Measurements from ENCODE around the gene DUSP3. TPM values are rescaled to one million over a fixed set of nuclear protein-coding genes. Genes with fewer than 3 reads are reported as not detected.
A peak's percentile ranks its signal among the peaks of the same experiment; 100 is the strongest.

The DUSP3 gene
- total RNA-seq, 2 donors from 2014 or later = 62.4 to 78.9 TPM

GRCh38 chr17:43791589-43791988 lies 12.8 kb upstream of the DUSP3 start:
- no peak overlapping the region for H3K27ac ChIP-seq
- intact Hi-C loops (cut with DNase I) = no loop called here
- H3K4me3 ChIP-seq = no peak overlapping the region
- H3K4me1 ChIP-seq (replicated peaks) = no peaks in the 10 kb centered on the region
- whole genome bisulfite sequencing = 10% methylated on average over 3 of the region's 3 CpGs
- TF ChIP-seq POLR2AphosphoS5 (IDR thresholded peaks at IDR 0.05) (peak; percentile 32), POLR2A (IDR thresholded peaks at IDR 0.05) (no peak)
- no peaks in the 10 kb centered on the region for H3K36me3 ChIP-seq
- no peaks in the 10 kb centered on the region for H3K9me3 ChIP-seq
- no peak for DNase-seq (ENCODE audit: low spot score)
- H3K27me3 ChIP-seq (replicated peaks; ENCODE audit: insufficient read depth) = no peaks in the 10 kb centered on the region

GRCh38 chr17:43790311-43790940 lies 11.6 kb upstream of the DUSP3 start:
- TF ChIP-seq POLR2A (IDR thresholded peaks at IDR 0.05) (no peak), CTCF (IDR thresholded peaks at IDR 0.05) (peak in 2 of 4 experiments; percentile 50 to 51)
- peak; percentile 39 for DNase-seq (ENCODE audit: low spot score)
- Histone ChIP-seq H3K9me3 (no peaks in the 10 kb centered on the region), H3K36me3 (no peaks in the 10 kb centered on the region), H3K27ac (no peak overlapping the region), H3K27me3 (replicated peaks; ENCODE audit: insufficient read depth) (no peaks in the 10 kb centered on the region), H3K4me3 (no peak overlapping the region), H3K4me1 (replicated peaks) (no peaks in the 10 kb centered on the region)
- 69% methylated on average over 14 of the region's 14 CpGs for WGBS
- intact Hi-C loops (cut with DNase I) = no loop called here

- Histone ChIP-seq H3K27ac (no peak overlapping the region), H3K36me3 (no peaks in the 10 kb centered on the region), H3K4me3 (no peak overlapping the region), H3K9me3 (no peaks in the 10 kb centered on the region), H3K27me3 (replicated peaks; ENCODE audit: insufficient read depth) (no peaks in the 10 kb centered on the region), H3K4me1 (replicated peaks) (no peaks in the 10 kb centered on the region)
- 85% methylated on average over 1 of the region's 1 CpG for WGBS
- TF ChIP-seq POLR2AphosphoS5 (IDR thresholded peaks at IDR 0.05) (no peak), CTCF (IDR thresholded peaks at IDR 0.05) (no peak), POLR2A (IDR thresholded peaks at IDR 0.05) (no peak)
- intact Hi-C loops (cut with DNase I) = no loop called here
- no peak for DNase-seq (ENCODE audit: low spot score)
Observed at GRCh38 chr17:43789482-43789881, 10.7 kb upstream of the DUSP3 start.

GRCh38 chr17:43788540-43788939 lies 9.8 kb upstream of the DUSP3 start:
- no peaks in the 10 kb centered on the region for H3K27me3 ChIP-seq (replicated peaks; ENCODE audit: insufficient read depth)
- no peaks in the 10 kb centered on the region for H3K4me1 ChIP-seq (replicated peaks)
- no peaks in the 10 kb centered on the region for H3K9me3 ChIP-seq
- WGBS = 79% methylated on average over 5 of the region's 5 CpGs
- intact Hi-C loops (cut with DNase I) = no loop called here
- DNase-seq (ENCODE audit: low spot score) = no peak
- no peaks in the 10 kb centered on the region for H3K36me3 ChIP-seq
- TF ChIP-seq POLR2AphosphoS5 (IDR thresholded peaks at IDR 0.05) (no peak), POLR2A (IDR thresholded peaks at IDR 0.05) (no peak), CTCF (IDR thresholded peaks at IDR 0.05) (no peak)
- H3K27ac ChIP-seq = no peak overlapping the region
- no peak overlapping the region for H3K4me3 ChIP-seq

- H3K27ac ChIP-seq = no peak overlapping the region
Observed at GRCh38 chr17:43787728-43788127, 9.0 kb upstream of the DUSP3 start.

More at GRCh38 chr17:43787728-43788127, 9.0 kb upstream of the DUSP3 start:
- Histone ChIP-seq H3K4me3 (no peak overlapping the region), H3K36me3 (no peaks in the 10 kb centered on the region), H3K9me3 (no peaks in the 10 kb centered on the region), H3K27me3 (replicated peaks; ENCODE audit: insufficient read depth) (no peaks in the 10 kb centered on the region), H3K4me1 (replicated peaks) (no peaks in the 10 kb centered on the region)
- WGBS = 69% methylated on average over 2 of the region's 2 CpGs
- intact Hi-C loops (cut with DNase I) = no loop called here
- no peak for DNase-seq (ENCODE audit: low spot score)
- TF ChIP-seq CTCF (IDR thresholded peaks at IDR 0.05) = no peak
- TF ChIP-seq POLR2A (IDR thresholded peaks at IDR 0.05) = no peak
- TF ChIP-seq POLR2AphosphoS5 (IDR thresholded peaks at IDR 0.05) = no peak
